ENCODE measurements around the gene CORO2A. TPM values are rescaled to one million over a fixed set of nuclear protein-coding genes. Genes with fewer than 3 reads are reported as not detected.
A peak's percentile ranks its signal among the peaks of the same experiment; 100 is the strongest.

CORO2A gene
- total RNA-seq, 2 donors from 2014 or later = 31.2 to 45.3 TPM

- peak; percentile 70 for DNase-seq (ENCODE audit: low spot score)
- WGBS = 43% methylated on average over 6 of the region's 6 CpGs
- H3K27ac ChIP-seq = peak overlapping the region in 1 of 2 donors; percentile 4
- no peak for TF ChIP-seq POLR2A (IDR thresholded peaks at IDR 0.05)
- TF ChIP-seq POLR2AphosphoS5 (IDR thresholded peaks at IDR 0.05) = peak; percentile 84
- TF ChIP-seq CTCF (IDR thresholded peaks at IDR 0.05) = no peak
- H3K4me3 ChIP-seq = no peak overlapping the region
- no peaks in the 10 kb centered on the region for H3K27me3 ChIP-seq (replicated peaks; ENCODE audit: insufficient read depth)
- intact Hi-C loops (cut with DNase I) = no loop called here
- H3K4me1 ChIP-seq (replicated peaks) = no peaks in the 10 kb centered on the region
- H3K36me3 ChIP-seq = no peaks in the 10 kb centered on the region
- no peaks in the 10 kb centered on the region for H3K9me3 ChIP-seq
These were observed 37.9 kb upstream of the CORO2A start for GRCh38 chr9:98230304-98230703.

- Histone ChIP-seq H3K36me3 (no peaks in the 10 kb centered on the region), H3K27me3 (replicated peaks; ENCODE audit: insufficient read depth) (no peaks in the 10 kb centered on the region), H3K27ac (no peak overlapping the region), H3K4me3 (no peak overlapping the region), H3K9me3 (no peaks in the 10 kb centered on the region), H3K4me1 (replicated peaks) (no peaks in the 10 kb centered on the region)
- intact Hi-C loops (cut with DNase I) = no loop called here
- 92% methylated on average over 3 of the region's 3 CpGs for WGBS
- TF ChIP-seq POLR2AphosphoS5 (IDR thresholded peaks at IDR 0.05) = no peak
- TF ChIP-seq CTCF (IDR thresholded peaks at IDR 0.05) = no peak
- DNase-seq (ENCODE audit: low spot score) = no peak
These were observed 37.2 kb upstream of the CORO2A start for GRCh38 chr9:98229620-98230019.

GRCh38 chr9:98229090-98229395 lies 36.6 kb upstream of the CORO2A start:
- intact Hi-C loops (cut with DNase I) = no loop called here
- H3K36me3 ChIP-seq = no peaks in the 10 kb centered on the region
- DNase-seq (ENCODE audit: low spot score) = no peak

GRCh38 chr9:98228392-98229089 lies 36.1 kb upstream of the CORO2A start:
- DNase-seq (ENCODE audit: low spot score) = no peak
- intact Hi-C loops (cut with DNase I) = no loop called here
- no peak for TF ChIP-seq POLR2AphosphoS5 (IDR thresholded peaks at IDR 0.05)
- TF ChIP-seq CTCF (IDR thresholded peaks at IDR 0.05) = no peak
- TF ChIP-seq POLR2A (IDR thresholded peaks at IDR 0.05) = no peak
- no peaks in the 10 kb centered on the region for H3K36me3 ChIP-seq
- no peaks in the 10 kb centered on the region for H3K9me3 ChIP-seq
- WGBS = 86% methylated on average over 10 of the region's 10 CpGs
- no peak overlapping the region for H3K4me3 ChIP-seq
- no peaks in the 10 kb centered on the region for H3K27me3 ChIP-seq (replicated peaks; ENCODE audit: insufficient read depth)
- no peaks in the 10 kb centered on the region for H3K4me1 ChIP-seq (replicated peaks)
- H3K27ac ChIP-seq = no peak overlapping the region

More at GRCh38 chr9:98229090-98229395, 36.6 kb upstream of the CORO2A start:
- WGBS = 67% methylated on average over 4 of the region's 4 CpGs
- no peak overlapping the region for H3K27ac ChIP-seq
- no peaks in the 10 kb centered on the region for H3K27me3 ChIP-seq (replicated peaks; ENCODE audit: insufficient read depth)
- TF ChIP-seq POLR2A (IDR thresholded peaks at IDR 0.05) = no peak
- TF ChIP-seq CTCF (IDR thresholded peaks at IDR 0.05) = no peak
- no peak for TF ChIP-seq POLR2AphosphoS5 (IDR thresholded peaks at IDR 0.05)
- no peaks in the 10 kb centered on the region for H3K4me1 ChIP-seq (replicated peaks)
- H3K9me3 ChIP-seq = no peaks in the 10 kb centered on the region
- H3K4me3 ChIP-seq = no peak overlapping the region

GRCh38 chr9:98227883-98228282 lies 35.4 kb upstream of the CORO2A start:
- Histone ChIP-seq H3K9me3 (no peaks in the 10 kb centered on the region), H3K27me3 (replicated peaks; ENCODE audit: insufficient read depth) (no peaks in the 10 kb centered on the region), H3K4me3 (no peak overlapping the region), H3K36me3 (no peaks in the 10 kb centered on the region), H3K27ac (no peak overlapping the region), H3K4me1 (replicated peaks) (no peaks in the 10 kb centered on the region)
- intact Hi-C loops (cut with DNase I) = no loop called here
- TF ChIP-seq POLR2AphosphoS5 (IDR thresholded peaks at IDR 0.05) (no peak), CTCF (IDR thresholded peaks at IDR 0.05) (no peak), POLR2A (IDR thresholded peaks at IDR 0.05) (no peak)
- no peak for DNase-seq (ENCODE audit: low spot score)
- 89% methylated on average over 7 of the region's 7 CpGs for WGBS

Data from prostate gland (tissue), 2 donors.